GM12801 (cell line): ENCODE data around the gene TMEM242.

Source experiments
- CTCF ChIP-seq: IDR thresholded peaks from one replicate; pipeline ENCODE4 v1.5.1; 2011; ENCODE audit warnings: control low read depth; ENCODE audit not compliant: insufficient read length; ENCODE audit errors: extremely low read depth

TMEM242 gene

DNA sequence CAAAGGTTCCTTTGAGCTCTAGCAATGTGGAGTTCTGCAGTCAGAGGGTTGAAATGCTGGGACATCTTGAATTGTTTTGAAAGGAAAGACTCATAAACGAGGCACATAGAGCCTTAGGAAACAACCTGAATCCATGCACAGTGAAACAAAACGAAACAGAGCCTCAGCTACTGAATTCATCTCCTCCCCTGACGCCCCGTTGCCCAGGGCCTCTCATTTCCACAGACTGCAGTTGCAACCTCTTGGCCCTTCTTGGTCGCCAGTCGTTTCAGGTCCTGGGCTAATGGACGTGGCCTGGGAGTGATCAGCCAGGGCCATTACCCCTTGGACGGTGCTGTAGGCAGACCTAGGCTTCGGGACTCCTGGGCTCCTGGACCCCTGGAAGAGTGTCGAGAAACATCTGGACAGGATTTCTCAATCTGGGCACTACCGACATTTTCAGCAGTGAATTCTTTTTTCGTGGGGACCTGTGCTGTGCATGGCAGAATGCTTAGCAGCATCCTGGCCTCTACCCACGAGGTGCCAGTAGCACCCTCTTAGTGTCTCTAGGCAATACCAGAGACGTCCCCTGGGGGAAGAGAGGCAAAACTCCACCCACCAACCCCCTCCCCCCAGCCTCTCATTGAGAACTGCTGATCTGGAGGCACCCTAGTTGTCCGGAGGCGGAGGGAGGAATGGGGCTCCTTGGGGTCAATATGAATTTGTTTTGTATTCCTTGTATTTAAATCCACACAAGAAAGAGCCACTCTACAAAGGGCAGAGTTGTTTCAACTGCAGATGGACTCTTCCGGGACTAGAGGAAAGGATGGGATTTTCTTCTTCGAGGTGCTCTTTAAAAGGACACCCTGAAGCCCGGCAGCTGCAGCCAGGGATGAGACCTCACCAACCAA lies 50.2 kb downstream of the TMEM242 start:
- no peak for TF ChIP-seq CTCF

DNA sequence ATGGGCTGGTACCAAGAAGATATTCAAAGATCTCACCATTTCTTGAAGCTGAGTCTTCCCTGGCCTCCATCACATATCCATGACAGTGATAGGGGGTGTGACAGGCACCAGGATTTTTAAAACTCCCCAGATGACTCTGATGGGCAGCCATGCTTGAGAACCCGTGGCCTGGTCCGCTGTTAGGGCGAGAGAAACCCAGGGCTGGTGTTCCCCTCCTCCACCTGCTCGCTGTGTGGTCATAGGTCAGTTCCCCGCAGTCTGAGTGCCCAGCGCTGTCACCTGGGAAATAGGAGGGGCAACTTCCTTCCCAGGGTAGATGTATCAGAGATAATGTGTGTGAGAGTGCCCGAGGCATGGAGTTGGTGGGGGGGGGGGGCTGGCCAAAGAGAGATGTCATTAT lies 50.9 kb downstream of the TMEM242 start:
- no peak for TF ChIP-seq CTCF

- no peak for TF ChIP-seq CTCF
Observed at GRCh38 chr6:157271911-157272310, 51.4 kb downstream of the TMEM242 start.

- TF ChIP-seq CTCF: no peak
Observed at GRCh38 chr6:157271441-157271840, 51.9 kb downstream of the TMEM242 start.

DNA sequence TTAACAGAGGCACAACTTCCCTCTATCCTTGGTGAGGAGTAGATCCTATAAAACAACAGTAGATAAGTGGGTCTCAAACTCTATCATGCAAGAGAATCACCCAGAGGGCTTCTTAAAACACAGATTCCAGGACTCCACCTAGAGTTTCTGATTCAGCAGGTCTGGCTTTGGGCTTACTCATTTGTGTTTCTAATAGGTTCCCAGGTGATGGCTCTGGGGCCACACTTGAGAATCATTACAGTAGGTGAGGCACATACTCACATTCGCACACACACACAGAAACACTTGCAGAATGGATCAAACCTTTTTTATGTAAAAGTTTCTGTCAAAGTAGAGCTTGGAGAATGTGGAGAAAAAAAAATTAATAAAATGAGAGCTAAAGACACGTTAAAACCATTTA lies 52.4 kb downstream of the TMEM242 start:
- TF ChIP-seq CTCF: no peak

- TF ChIP-seq CTCF: no peak
Observed at GRCh38 chr6:157270308-157270707, 53.0 kb downstream of the TMEM242 start.

GRCh38 chr6:157269261-157269794 lies 54.0 kb downstream of the TMEM242 start:
- TF ChIP-seq CTCF: no peak
